ENCODE data around the gene EIF5AL1. TPM values are rescaled to one million over a fixed set of nuclear protein-coding genes. Genes with fewer than 3 reads are reported as not detected.

The EIF5AL1 gene
- total and polyA plus RNA-seq, 4 donors: 0.05 to 2.1 (median 0.52) TPM

GRCh38 chr10:79471776-79472175 lies 40.6 kb upstream of the EIF5AL1 start:
- TF ChIP-seq RXRA (IDR thresholded peaks at IDR 0.05): no peak
- no peak for TF ChIP-seq CTCF (IDR thresholded peaks at IDR 0.05; ENCODE audit: low read depth, low read length, missing input control)
- TF ChIP-seq JUND (IDR thresholded peaks at IDR 0.05): no peak
- TF ChIP-seq FOXA2 (IDR thresholded peaks at IDR 0.05): no peak
- no peak for TF ChIP-seq RAD21 (IDR thresholded peaks at IDR 0.05)
- TF ChIP-seq ATF3 (IDR thresholded peaks at IDR 0.05): no peak
- no peak for TF ChIP-seq HNF4G (IDR thresholded peaks at IDR 0.05)
- TF ChIP-seq REST (IDR thresholded peaks at IDR 0.05): no peak
- TF ChIP-seq, protein P1, sequence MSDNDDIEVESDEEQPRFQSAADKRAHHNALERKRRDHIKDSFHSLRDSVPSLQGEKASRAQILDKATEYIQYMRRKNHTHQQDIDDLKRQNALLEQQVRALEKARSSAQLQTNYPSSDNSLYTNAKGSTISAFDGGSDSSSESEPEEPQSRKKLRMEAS (IDR thresholded peaks at IDR 0.05): no peak
- no peak for TF ChIP-seq EGR1 (IDR thresholded peaks at IDR 0.05; ENCODE audit: low read depth in 2 of 2)
- TF ChIP-seq HNF4A (conservative IDR thresholded peaks at IDR 0.05): no peak
- TF ChIP-seq ZBTB33 (IDR thresholded peaks at IDR 0.05): no peak
- TF ChIP-seq FOXA1 (IDR thresholded peaks at IDR 0.05): no peak
- no peak for TF ChIP-seq SP1 (IDR thresholded peaks at IDR 0.05)
- no peak for TF ChIP-seq GABPA (IDR thresholded peaks at IDR 0.05 in 1 of 2, conservative IDR thresholded peaks at IDR 0.05 in 1 of 2)
- no peak for TF ChIP-seq YY1 (IDR thresholded peaks at IDR 0.05)
- TF ChIP-seq TAF1 (conservative IDR thresholded peaks at IDR 0.05): no peak
- no peak for TF ChIP-seq NR2F2 (IDR thresholded peaks at IDR 0.05)
- Histone ChIP-seq H3K27me3 (ENCODE audit: control insufficient read depth in 4 of 4, insufficient read depth in 4 of 4, low read length in 3 of 4) (no peaks in the 10 kb centered on the region), H3K36me3 (ENCODE audit: control insufficient read depth in 4 of 4, insufficient read depth in 3 of 4, low read depth in 1 of 4, low read length in 3 of 4) (no peaks in the 10 kb centered on the region), H3K4me3 (ENCODE audit: low read depth in 1 of 3, low read length in 3 of 3) (no peak overlapping the region), H3K27ac (ENCODE audit: low read depth in 1 of 2, low read length in 2 of 2) (no peak overlapping the region), H3K4me1 (ENCODE audit: control insufficient read depth in 4 of 4, insufficient read depth in 4 of 4, low read length in 3 of 4) (peaks cover 2 to 16% (median 8%) of the 10 kb centered on the region in 4 donors), H3K9ac (ENCODE audit: low read depth in 1 of 2, low read length in 2 of 2) (no peak overlapping the region), H3K9me3 (ENCODE audit: control insufficient read depth in 4 of 4, low read length in 3 of 4) (no peaks in the 10 kb centered on the region)
- DNase-seq (ENCODE audit: low spot score): no peak
- WGBS: 97% methylated on average over 4 of the region's 4 CpGs

All from liver (tissue), 9 donors.